ENCODE measurements around the gene SLC25A43.
"Not testable (repeated sequence)": the region's sequence is repeated elsewhere in the genome, so short reads cannot be mapped to it uniquely, and the experiment has no call there.

The SLC25A43 gene

GRCh38 chrX:119410027-119410819 is 11.1 kb downstream of the SLC25A43 start:
- no peak for DNase-seq (ENCODE audit: low spot score)

GRCh38 chrX:119410854-119411253 is 11.7 kb downstream of the SLC25A43 start:
- DNase-seq (ENCODE audit: low spot score) = no peak

- DNase-seq (ENCODE audit: low spot score) = no peak
Measured at GRCh38 chrX:119411959-119412358, 12.8 kb downstream of the SLC25A43 start.

GRCh38 chrX:119417376-119417775 is 18.2 kb downstream of the SLC25A43 start:
- no peak for DNase-seq (ENCODE audit: low spot score)

GRCh38 chrX:119417842-119418241 is 18.7 kb downstream of the SLC25A43 start:
- DNase-seq (ENCODE audit: low spot score) = no peak

GRCh38 chrX:119419146-119419545 is 20.0 kb downstream of the SLC25A43 start:
- no peak for DNase-seq (ENCODE audit: low spot score)

- no peak for DNase-seq (ENCODE audit: low spot score)
Measured at GRCh38 chrX:119419898-119420297, 20.8 kb downstream of the SLC25A43 start.

- no peak for DNase-seq (ENCODE audit: low spot score)
Measured at GRCh38 chrX:119421016-119421705, 22.0 kb downstream of the SLC25A43 start.

GRCh38 chrX:119423631-119424030 is 24.5 kb downstream of the SLC25A43 start:
- no peak for DNase-seq (ENCODE audit: low spot score)

GRCh38 chrX:119424999-119425398 is 25.9 kb downstream of the SLC25A43 start:
- DNase-seq (ENCODE audit: low spot score) = no peak

- no peak for DNase-seq (ENCODE audit: low spot score)
Measured at GRCh38 chrX:119427024-119427794, 28.1 kb downstream of the SLC25A43 start.

GRCh38 chrX:119427795-119428185 is 28.7 kb downstream of the SLC25A43 start:
- DNase-seq (ENCODE audit: low spot score) = no peak

GRCh38 chrX:119429471-119429870 is 30.3 kb downstream of the SLC25A43 start:
- DNase-seq (ENCODE audit: low spot score) = no peak

- not testable (repeated sequence) for DNase-seq (ENCODE audit: low spot score)
Measured at GRCh38 chrX:119441295-119441694, 42.2 kb downstream of the SLC25A43 start.

- no peak for DNase-seq (ENCODE audit: low spot score)
Measured at GRCh38 chrX:119442286-119442685, 43.1 kb downstream of the SLC25A43 start.

- DNase-seq (ENCODE audit: low spot score) = no peak
Measured at GRCh38 chrX:119453202-119453601, 54.1 kb downstream of the SLC25A43 start.

- DNase-seq (ENCODE audit: low spot score) = no peak
Measured at GRCh38 chrX:119455264-119455663, 56.1 kb downstream of the SLC25A43 start.

- DNase-seq (ENCODE audit: low spot score) = no peak
Measured at GRCh38 chrX:119459181-119459580, 60.0 kb downstream of the SLC25A43 start.

GRCh38 chrX:119465555-119465954 is 66.4 kb downstream of the SLC25A43 start:
- DNase-seq (ENCODE audit: low spot score) = no peak

GRCh38 chrX:119466970-119467369 is 67.8 kb downstream of the SLC25A43 start:
- no peak for DNase-seq (ENCODE audit: low spot score)

- no peak for DNase-seq (ENCODE audit: low spot score)
Measured at GRCh38 chrX:119467433-119467832, 68.3 kb downstream of the SLC25A43 start.

GRCh38 chrX:119467842-119468550 is 68.9 kb downstream of the SLC25A43 start, which contains the start of gene SLC25A5:
SLC25A5 (plus strand) TSS chrX:119468444; CDS start chrX:119468516, 72 bp downstream.
- DNase-seq (ENCODE audit: low spot score) = peak; percentile 82
